Keratinocyte (primary cell): ENCODE data around the gene DNAJC2.

ENCODE experiments used
- EZH2 ChIP-seq: IDR thresholded peaks from one replicate; pipeline ENCODE4 v1.6.1; 2012; ENCODE audit warnings: inconsistent platforms, mild to moderate bottlenecking, low read length, moderate library complexity
- TF ChIP-seq, protein P1 (sequence below), 3 experiments: IDR thresholded peaks in 1 of 3; conservative IDR thresholded peaks in 1 of 3; optimal IDR thresholded peaks in 1 of 3; 2 replicates in 2 of 3; 3 replicates in 1 of 3; pipeline versions ENCODE3 to v1.5.1; 2011; ENCODE audit warnings: low read length in 3 of 3, mild to moderate bottlenecking in 3 of 3, moderate library complexity in 2 of 3, control low read depth in 1 of 3, inconsistent platforms in 1 of 3; ENCODE audit not compliant: insufficient read depth in 2 of 3; ENCODE audit errors: extremely low read depth in 1 of 3

DNA sequence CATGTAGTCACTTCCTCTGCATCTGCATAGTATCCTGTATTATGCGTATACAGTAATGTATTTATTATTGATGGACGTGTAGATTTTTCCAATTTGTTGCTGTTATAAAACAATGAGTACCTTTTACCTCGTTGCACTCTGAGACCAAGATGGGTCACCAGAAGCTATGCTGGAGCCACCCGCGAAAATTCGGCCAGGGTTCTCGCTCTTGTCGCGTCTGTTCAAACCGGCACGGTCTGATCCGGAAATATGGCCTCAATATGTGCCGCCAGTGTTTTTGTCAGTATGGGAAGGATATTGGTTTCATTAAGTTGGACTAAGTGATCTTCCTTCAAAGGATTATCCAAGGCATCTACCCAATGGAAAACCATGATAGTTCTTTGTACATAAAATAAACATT lies 3.9 kb upstream of the DNAJC2 start:
- TF ChIP-seq, protein P1, sequence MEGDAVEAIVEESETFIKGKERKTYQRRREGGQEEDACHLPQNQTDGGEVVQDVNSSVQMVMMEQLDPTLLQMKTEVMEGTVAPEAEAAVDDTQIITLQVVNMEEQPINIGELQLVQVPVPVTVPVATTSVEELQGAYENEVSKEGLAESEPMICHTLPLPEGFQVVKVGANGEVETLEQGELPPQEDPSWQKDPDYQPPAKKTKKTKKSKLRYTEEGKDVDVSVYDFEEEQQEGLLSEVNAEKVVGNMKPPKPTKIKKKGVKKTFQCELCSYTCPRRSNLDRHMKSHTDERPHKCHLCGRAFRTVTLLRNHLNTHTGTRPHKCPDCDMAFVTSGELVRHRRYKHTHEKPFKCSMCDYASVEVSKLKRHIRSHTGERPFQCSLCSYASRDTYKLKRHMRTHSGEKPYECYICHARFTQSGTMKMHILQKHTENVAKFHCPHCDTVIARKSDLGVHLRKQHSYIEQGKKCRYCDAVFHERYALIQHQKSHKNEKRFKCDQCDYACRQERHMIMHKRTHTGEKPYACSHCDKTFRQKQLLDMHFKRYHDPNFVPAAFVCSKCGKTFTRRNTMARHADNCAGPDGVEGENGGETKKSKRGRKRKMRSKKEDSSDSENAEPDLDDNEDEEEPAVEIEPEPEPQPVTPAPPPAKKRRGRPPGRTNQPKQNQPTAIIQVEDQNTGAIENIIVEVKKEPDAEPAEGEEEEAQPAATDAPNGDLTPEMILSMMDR (optimal IDR thresholded peaks at IDR 0.05 in 1 of 3, IDR thresholded peaks at IDR 0.05 in 1 of 3, conservative IDR thresholded peaks at IDR 0.05 in 1 of 3; ENCODE audit: extremely low read depth in 1 of 3, insufficient read depth in 2 of 3, low read length in 3 of 3) = no peak
- no peak for TF ChIP-seq EZH2
